HepG2 (cell line): ENCODE data around the gene GNG13. TPM values are rescaled to one million over a fixed set of nuclear protein-coding genes. Genes with fewer than 3 reads are reported as not detected.

ENCODE experiments used
- ARNT2 ChIP-seq: sonication (generic); formaldehyde crosslinking; IDR thresholded peaks from 2 replicates; pipeline ENCODE4 v1.8.0; 2022; ENCODE audit warnings: mild to moderate bottlenecking, low read depth, missing genetic modification reagents, moderate library complexity
- CBFB ChIP-seq: sonication (generic); formaldehyde crosslinking; IDR thresholded peaks from 2 replicates; pipeline ENCODE4 v1.4.0; 2020; ENCODE audit warnings: missing genetic modification reagents
- CTCF ChIP-seq: sonication (generic); formaldehyde crosslinking; IDR thresholded peaks from 2 replicates; pipeline ENCODE4 v1.5.0; 2020; ENCODE audit warnings: mild to moderate bottlenecking, missing genetic modification reagents, moderate library complexity
- ETV5 ChIP-seq: IDR thresholded peaks from 2 replicates; pipeline ENCODE4 v1.6.1; 2018; ENCODE audit warnings: missing biosample characterization, missing genetic modification reagents, inconsistent platforms, borderline replicate concordance
- ETV6 ChIP-seq: sonication (generic); formaldehyde crosslinking; conservative IDR thresholded peaks from 2 replicates; pipeline ENCODE4 v1.4.0; 2020; ENCODE audit warnings: missing genetic modification reagents
- FOSL2 ChIP-seq: sonication (generic); formaldehyde crosslinking; IDR thresholded peaks from 2 replicates; pipeline ENCODE4 v1.4.0; 2020; ENCODE audit warnings: missing genetic modification reagents
- FOXC1 ChIP-seq: sonication (generic); formaldehyde crosslinking; IDR thresholded peaks from 2 replicates; pipeline ENCODE4 v1.8.0; 2022; ENCODE audit warnings: mild to moderate bottlenecking, missing genetic modification reagents, borderline replicate concordance
- FOXO1 ChIP-seq: sonication (generic); formaldehyde crosslinking; IDR thresholded peaks from 2 replicates; pipeline ENCODE4 v1.4.0; 2020; ENCODE audit warnings: missing genetic modification reagents
- GABPB1 ChIP-seq: IDR thresholded peaks from 2 replicates; pipeline ENCODE4 v1.6.1; 2016; ENCODE audit warnings: mild to moderate bottlenecking, missing genetic modification reagents, moderate library complexity, missing compliant biosample characterization
- KDM2A ChIP-seq: sonication (generic); formaldehyde crosslinking; IDR thresholded peaks from 2 replicates; pipeline ENCODE4 v1.4.0; 2020; ENCODE audit warnings: low read depth, missing genetic modification reagents, borderline replicate concordance
- KDM3A ChIP-seq: IDR thresholded peaks from 2 replicates; pipeline ENCODE4 v1.6.1; 2018; ENCODE audit warnings: low read depth, missing compliant biosample characterization
- KDM5B ChIP-seq: sonication (generic); formaldehyde crosslinking; IDR thresholded peaks from 2 replicates; pipeline ENCODE4 v1.4.0; 2020; ENCODE audit warnings: missing genetic modification reagents, mild to moderate bottlenecking, borderline replicate concordance
- LRRFIP1 ChIP-seq: sonication (generic); formaldehyde crosslinking; conservative IDR thresholded peaks from 2 replicates; pipeline ENCODE4 v1.4.0; 2020; ENCODE audit warnings: missing genetic modification reagents
- MTF2 ChIP-seq: sonication (generic); formaldehyde crosslinking; IDR thresholded peaks from 2 replicates; pipeline ENCODE4 v1.5.0; 2020; ENCODE audit warnings: missing genetic modification reagents, borderline replicate concordance
- PRPF4 ChIP-seq: fragments of 200-400 bp; formaldehyde crosslinking; IDR thresholded peaks from 2 replicates; pipeline ENCODE4 v1.6.1; 2016; ENCODE audit warnings: low read length, low read depth; ENCODE audit not compliant: poor library complexity, severe bottlenecking
- RXRA ChIP-seq: sonication (generic); formaldehyde crosslinking; IDR thresholded peaks from 2 replicates; pipeline ENCODE4 v1.5.1; 2020; ENCODE audit warnings: missing genetic modification reagents
- THRA ChIP-seq: sonication (generic); formaldehyde crosslinking; IDR thresholded peaks from 2 replicates; pipeline ENCODE4 v1.4.0; 2020; ENCODE audit warnings: missing genetic modification reagents, borderline replicate concordance
- YEATS2 ChIP-seq: sonication (generic); formaldehyde crosslinking; IDR thresholded peaks from 2 replicates; pipeline ENCODE4 v1.4.0; 2020; ENCODE audit warnings: missing genetic modification reagents, borderline replicate concordance
- YEATS4 ChIP-seq: sonication (generic); formaldehyde crosslinking; IDR thresholded peaks from 2 replicates; pipeline ENCODE4 v1.4.0; 2020; ENCODE audit warnings: missing genetic modification reagents, borderline replicate concordance
- ZBTB46 ChIP-seq: sonication (generic); formaldehyde crosslinking; IDR thresholded peaks from 2 replicates; pipeline ENCODE4 v1.4.0; 2020; ENCODE audit warnings: mild to moderate bottlenecking, missing genetic modification reagents, borderline replicate concordance
- ZBTB7B ChIP-seq: sonication (generic); formaldehyde crosslinking; IDR thresholded peaks from 2 replicates; pipeline ENCODE4 v1.4.0; 2020; ENCODE audit warnings: missing genetic modification reagents
- ZNF441 ChIP-seq: sonication (generic); formaldehyde crosslinking; IDR thresholded peaks from 2 replicates; pipeline ENCODE4 v1.7.0; 2021; ENCODE audit warnings: missing genetic modification reagents, borderline replicate concordance
- polyA plus RNA-seq, 8 experiments: library from polyadenylated mRNA; depleted of rRNA in 3 of 8; stranded (reverse) in 7 of 8; unstranded in 1 of 8; fragments of >200 nt; fragmentation: Illumina TruSeq in 4 of 8; extraction: Trizol in 4 of 8; gene quantifications; 2 replicates each; pipeline versions ENCODE4 v1.2.1 to v1.2.3, GENCODE V29; 2011 to 2016; ENCODE audit warnings: low read depth in 4 of 8, missing spikeins in 1 of 8, mixed read lengths in 1 of 8; ENCODE audit not compliant: insufficient read depth in 1 of 8
- total RNA-seq, 5 experiments: library from RNA; depleted of rRNA; stranded (reverse); fragments of >200 nt; fragmentation: Illumina TruSeq; extraction: Trizol; gene quantifications; 2 replicates each; pipeline ENCODE4 v1.2.3, GENCODE V29; 2016; ENCODE audit warnings: low read depth in 1 of 5

GNG13 gene
- total and polyA plus RNA-seq, 2 of the 13 experiments (the other 11 are each of a cell fraction or from before 2014, with no cell fraction given): not detected

GRCh38 chr16:813204-813915 is 12.8 kb upstream of the GNG13 start (continued):
- TF ChIP-seq MTF2 (CRISPR knock-in tag): no peak
- 0 out of 2 replicates have a peak, but pooled peaks have one; percentile 59 for TF ChIP-seq KDM5B
- 0 out of 2 replicates have a peak, but pooled peaks have one; percentile 23 for TF ChIP-seq CBFB (CRISPR knock-in tag)
- TF ChIP-seq YEATS4 (CRISPR knock-in tag): no peak
- peak; percentile 49; the same call in 1 of the 2 replicates for TF ChIP-seq GABPB1
- 0 out of 2 replicates have a peak, but pooled peaks have one; percentile 8 for TF ChIP-seq FOSL2 (CRISPR knock-in tag)
- peak; percentile 56; the same call in 1 of the 2 replicates for TF ChIP-seq KDM2A (CRISPR knock-in tag)
- TF ChIP-seq ZBTB46: no peak
- 0 out of 2 replicates have a peak, but pooled peaks have one; percentile 26 for TF ChIP-seq ETV6
- TF ChIP-seq ZBTB7B (CRISPR knock-in tag): peak; percentile 49; the same call in 1 of the 2 replicates
- TF ChIP-seq ZNF441 (CRISPR knock-in tag): no peak
- no peak for TF ChIP-seq LRRFIP1 (CRISPR knock-in tag)
- peak; percentile 47; the same call in 1 of the 2 replicates for TF ChIP-seq ETV5 (CRISPR knock-in tag)
- no peak for TF ChIP-seq PRPF4
- 0 out of 2 replicates have a peak, but pooled peaks have one; percentile 10 for TF ChIP-seq FOXO1 (CRISPR knock-in tag)
- TF ChIP-seq ARNT2 (CRISPR knock-in tag): peak; percentile 36; the same call in 1 of the 2 replicates
- TF ChIP-seq THRA (CRISPR knock-in tag): 0 out of 2 replicates have a peak, but pooled peaks have one; percentile 45
- no peak for TF ChIP-seq FOXC1 (CRISPR knock-in tag)
- TF ChIP-seq YEATS2 (CRISPR knock-in tag): no peak
- TF ChIP-seq RXRA: no peak
- TF ChIP-seq CTCF (CRISPR knock-in tag): peak; percentile 88
- TF ChIP-seq KDM3A (CRISPR knock-in tag): 0 out of 2 replicates have a peak, but pooled peaks have one; percentile 13
